Heart left ventricle (tissue), 16 donors: Measurements from ENCODE around the gene CTNNA3. TPM values are rescaled to one million over a fixed set of nuclear protein-coding genes. Genes with fewer than 3 reads are reported as not detected.

Source experiments
- ATAC-seq, 4 donors: fragments of 200-7000 bp; cut with Tn5 transposase; one replicate each; pipeline ENCODE4 v1.9.1; 2020 to 2022; ENCODE audit warnings: moderate library complexity in 4 of 4, mild to moderate bottlenecking in 3 of 4, moderate number of reproducible peaks in 1 of 4
- DNase-seq, 5 donors: peaks; one replicate each; pipeline ENCODE4 v3.0.0-alpha.2; 2020
- H3K27ac ChIP-seq, 12 donors: fragments of 200-600 bp; sonication (generic) in 4 of 12; one replicate each; pipeline versions ENCODE4 v1.5.0 to v1.8.0; 2016 to 2022; ENCODE audit warnings: mild to moderate bottlenecking in 2 of 12
- H3K27me3 ChIP-seq, 9 donors: fragments of 200-600 bp; sonication (generic) in 2 of 9; one replicate each; pipeline versions ENCODE4 v1.5.1 to v1.8.0; 2016 to 2022; ENCODE audit warnings: mild to moderate bottlenecking in 3 of 9
- H3K36me3 ChIP-seq, 9 donors: fragments of 200-600 bp; sonication (generic) in 2 of 9; one replicate each; pipeline versions ENCODE4 v1.5.0 to v1.8.0; 2018 to 2022; ENCODE audit warnings: mild to moderate bottlenecking in 2 of 9
- H3K4me1 ChIP-seq, 12 donors: fragments of 200-600 bp; sonication (generic) in 4 of 12; one replicate each; pipeline versions ENCODE4 v1.5.0 to v1.8.0; 2016 to 2022; ENCODE audit warnings: mild to moderate bottlenecking in 3 of 12
- H3K4me3 ChIP-seq, 12 donors: fragments of 200-600 bp; sonication (generic) in 4 of 12; one replicate each; pipeline versions ENCODE4 v1.5.0 to v1.8.0; 2017 to 2022; ENCODE audit warnings: mild to moderate bottlenecking in 9 of 12, moderate library complexity in 4 of 12
- H3K9me3 ChIP-seq, 12 donors: fragments of 200-600 bp; sonication (generic) in 4 of 12; one replicate each; pipeline versions ENCODE4 v1.5.0 to v1.8.0; 2016 to 2022; ENCODE audit warnings: mild to moderate bottlenecking in 1 of 12
- CTCF ChIP-seq, 12 donors: fragments of 200-600 bp; sonication (generic) in 4 of 12; IDR thresholded peaks; one replicate each; pipeline versions ENCODE4 v1.5.0 to v1.8.0; 2018 to 2022; ENCODE audit warnings: antibody characterized with exemption in 12 of 12, mild to moderate bottlenecking in 5 of 12
- POLR2A ChIP-seq, 2 donors: fragments of 450-650 bp; IDR thresholded peaks; one replicate each; pipeline ENCODE4 v1.6.1; 2017; ENCODE audit warnings: antibody characterized with exemption in 2 of 2, mild to moderate bottlenecking in 2 of 2, moderate library complexity in 2 of 2
- WGBS, 4 donors: extraction: QIAGEN DNeasy Blood & Tissue Kit in 2 of 4; methylation state at CpG; one replicate each; pipeline versions ENCODE4 v1.1.5 to v1.1.7; 2013 to 2018; 5-methylcytosine and 5-hydroxymethylcytosine counted together
- intact Hi-C, 10 donors: fragments of 100-400 bp; cut with DNase I; formaldehyde crosslinking; loops; one replicate each; pipeline versions ENCODE4 v1.11.1 to v1.14.2; 2022
- polyA plus RNA-seq, 2 donors: library from polyadenylated mRNA; stranded (reverse); fragments of 200-250 nt; gene quantifications; one replicate each; pipeline ENCODE4 v1.2.3, GENCODE V29; 2013
- total RNA-seq, 9 donors: library from RNA; depleted of rRNA in 2 of 9; stranded (reverse); fragments of >200 nt in 2 of 9; fragmentation: NEBNext Ultra II Directional in 3 of 9; extraction: Animal tissue kit (Norgen Biotek cat#: 25700) in 3 of 9; gene quantifications; one replicate each; pipeline versions ENCODE4 v1.1.0 to v1.2.4, GENCODE V29; 2016 to 2023
- donor health status: ischemic (EF 13 %, LVEDD 7.1; RV severe dilation, severe dysfunction).
- donor health status: healthy with polysubstance abuse.
- donor health status: DM: no; HTN: yes; CAD: no.
- donor health status: DM: no; HTN: no; CAD: no.
- donor health status: ischemic (EF 25% LVEDD 6.9; RV normal size, moderate dysfunction).
- donor health status: ischemic (EF 25% LVEDD 5.7; RV mildly dilated, moderate dysfunction).
- donor health status: healthy.
- donor health status: DM: yes; HTN: yes; CAD: no.
- donor health status: ischemic (EF 35%, LVEDD 5.7; RV mildly dilated, moderate dysfunction).
- donor health status: nonischemic (EF 11% LVEDD 7.7; RV severe dilation, severe dysfunction).
- donor health status: DM: yes; HTN: yes; CAD: no.
- donor health status: PGD.
- donor health status: ischemic (EF 29% LVEDD 5.4; RV normal size, mild dysfunction).
- donor health status: nonischemic (EF 23%, LVEDD 6.1; RV moderate dilation, normal function).

CTNNA3 gene
- total and polyA plus RNA-seq, 11 donors, result 4.8 to 200 (median 99.0) TPM

DNA sequence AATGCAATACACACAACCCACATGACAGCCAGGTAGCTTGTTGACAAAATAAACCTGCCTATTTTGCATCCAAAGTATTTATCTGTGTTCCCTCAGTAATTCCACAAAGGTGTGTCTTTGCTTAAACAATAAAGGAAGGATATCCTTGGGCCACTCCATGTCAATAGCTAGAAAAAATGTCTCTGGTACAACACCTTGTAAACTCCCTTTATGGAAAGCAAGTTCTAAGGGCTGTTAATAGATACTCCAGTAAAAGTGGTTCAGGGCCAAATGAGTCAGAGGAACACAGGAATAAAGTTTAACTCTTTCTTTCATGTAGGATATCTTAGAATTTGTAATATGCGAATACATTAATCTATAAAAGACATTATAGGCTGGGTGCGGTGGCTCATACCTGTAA lies 867.0 kb downstream of the CTNNA3 start:
- Histone ChIP-seq H3K4me3 (no peak overlapping the region), H3K4me1 (no peaks in the 10 kb centered on the region), H3K27ac (no peak overlapping the region), H3K9me3 (no peaks in the 10 kb centered on the region), H3K27me3 (no peaks in the 10 kb centered on the region), H3K36me3 (no peaks in the 10 kb centered on the region)
- 89 to 98% (median 96%) methylated on average over 2 of the region's 2 CpGs for WGBS, 4 donors
- TF ChIP-seq POLR2A (IDR thresholded peaks at IDR 0.05) (no peak), CTCF (IDR thresholded peaks at IDR 0.05) (no peak)
- DNase-seq, result no peak
- no peak for ATAC-seq
- intact Hi-C loops, result no loop called here

DNA sequence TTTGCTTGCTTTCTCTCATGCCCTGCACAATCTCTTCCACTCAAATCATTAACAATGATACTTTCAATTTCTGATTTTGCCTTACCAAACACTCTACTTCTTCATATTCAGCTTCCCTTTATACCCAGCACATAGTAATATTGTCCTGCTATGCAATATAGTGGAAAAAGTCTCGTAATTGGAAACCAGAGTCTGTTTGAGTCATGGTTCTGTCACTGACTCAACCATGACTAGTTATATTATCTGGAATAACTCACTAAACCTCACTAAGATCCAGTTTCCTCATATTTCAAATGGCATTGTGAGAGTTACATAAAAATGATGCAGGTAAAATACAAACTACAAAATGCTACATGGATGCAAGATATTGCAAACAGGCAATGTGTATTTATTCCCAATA lies 868.6 kb downstream of the CTNNA3 start:
- Histone ChIP-seq H3K36me3 (no peaks in the 10 kb centered on the region), H3K27me3 (no peaks in the 10 kb centered on the region), H3K27ac (no peak overlapping the region), H3K9me3 (no peaks in the 10 kb centered on the region), H3K4me1 (peaks cover 0 to 5% (median 0%) of the 10 kb centered on the region in 12 donors), H3K4me3 (no peak overlapping the region)
- intact Hi-C loops, result no loop called here
- TF ChIP-seq POLR2A (IDR thresholded peaks at IDR 0.05) (no peak), CTCF (IDR thresholded peaks at IDR 0.05) (no peak)
- WGBS, 4 donors, result 54 to 75% (median 69%) methylated on average over 1 of the region's 1 CpG
- no peak for ATAC-seq
- DNase-seq, result no peak

GRCh38 chr10:66823301-66823700 lies 872.7 kb downstream of the CTNNA3 start:
- DNase-seq (no peak), ATAC-seq (no peak)
- intact Hi-C loops, result no loop called here
- no peak overlapping the region for H3K27ac ChIP-seq
- H3K27me3 ChIP-seq, result no peaks in the 10 kb centered on the region
- H3K4me3 ChIP-seq, result no peak overlapping the region
- H3K9me3 ChIP-seq, result no peaks in the 10 kb centered on the region
- TF ChIP-seq POLR2A (IDR thresholded peaks at IDR 0.05) (no peak), CTCF (IDR thresholded peaks at IDR 0.05) (no peak)
- peaks cover 0 to 6% (median 0%) of the 10 kb centered on the region in 12 donors for H3K4me1 ChIP-seq
- H3K36me3 ChIP-seq, result no peaks in the 10 kb centered on the region
- whole genome bisulfite sequencing, 4 donors, result 72 to 81% (median 78%) methylated on average over 1 of the region's 1 CpG

GRCh38 chr10:66822801-66823200 lies 873.2 kb downstream of the CTNNA3 start:
- intact Hi-C loops, result no loop called here
- H3K4me3 ChIP-seq, result no peak overlapping the region
- DNase-seq (no peak), ATAC-seq (peak in 1 of 4 donors; percentile 20)
- no peaks in the 10 kb centered on the region for H3K27me3 ChIP-seq
- H3K27ac ChIP-seq, result no peak overlapping the region
- H3K36me3 ChIP-seq, result no peaks in the 10 kb centered on the region
- H3K9me3 ChIP-seq, result no peaks in the 10 kb centered on the region
- 39 to 69% (median 55%) methylated on average over 1 of the region's 1 CpG for WGBS, 4 donors
- TF ChIP-seq POLR2A (IDR thresholded peaks at IDR 0.05) (no peak), CTCF (IDR thresholded peaks at IDR 0.05) (no peak)
- H3K4me1 ChIP-seq, result peaks cover 0 to 6% (median 0%) of the 10 kb centered on the region in 12 donors
